Lower lobe of right lung (tissue), 2 donors: ENCODE measurements around the gene PPHLN1. TPM values are rescaled to one million over a fixed set of nuclear protein-coding genes. Genes with fewer than 3 reads are reported as not detected.

ENCODE experiments used
- ATAC-seq, 2 donors: fragments of 200-7000 bp; cut with Tn5 transposase; one replicate each; pipeline ENCODE4 v1.9.1; 2020 to 2022; ENCODE audit warnings: mild to moderate bottlenecking in 2 of 2, moderate library complexity in 2 of 2
- DNase-seq: peaks from one replicate; pipeline ENCODE4 v3.0.0-alpha.2; 2020
- H3K27ac ChIP-seq: fragments of 200-600 bp; one replicate; pipeline ENCODE4 v1.8.0; 2022
- H3K27me3 ChIP-seq: fragments of 200-600 bp; one replicate; pipeline ENCODE4 v1.8.0; 2022; ENCODE audit warnings: low read depth
- H3K36me3 ChIP-seq: fragments of 200-600 bp; one replicate; pipeline ENCODE4 v1.8.0; 2022; ENCODE audit warnings: mild to moderate bottlenecking
- H3K4me1 ChIP-seq: fragments of 200-600 bp; one replicate; pipeline ENCODE4 v1.8.0; 2022
- H3K4me3 ChIP-seq: fragments of 200-600 bp; one replicate; pipeline ENCODE4 v1.8.0; 2022; ENCODE audit warnings: mild to moderate bottlenecking
- H3K9me3 ChIP-seq: fragments of 200-600 bp; one replicate; pipeline ENCODE4 v1.8.0; 2022
- intact Hi-C: fragments of 100-400 bp; cut with DNase I; formaldehyde crosslinking; loops from one replicate; pipeline ENCODE4 v1.11.0; 2022
- total RNA-seq: library from RNA; stranded (reverse); fragmentation: NEBNext Ultra II Directional; extraction: Animal tissue kit (Norgen Biotek cat#: 25700); gene quantifications from one replicate; pipeline ENCODE4 v1.2.1, GENCODE V29; 2021
- TF ChIP-seq, protein P1 (sequence below): fragments of 200-600 bp; IDR thresholded peaks from one replicate; pipeline ENCODE4 v1.8.0; 2022; ENCODE audit warnings: antibody characterized with exemption, mild to moderate bottlenecking
- donor health status: DM: no; HTN: yes; CAD: no; lungs with severe emphysema.

PPHLN1 gene
- total RNA-seq, 1 donor from 2014 or later, result 45.5 TPM

DNA sequence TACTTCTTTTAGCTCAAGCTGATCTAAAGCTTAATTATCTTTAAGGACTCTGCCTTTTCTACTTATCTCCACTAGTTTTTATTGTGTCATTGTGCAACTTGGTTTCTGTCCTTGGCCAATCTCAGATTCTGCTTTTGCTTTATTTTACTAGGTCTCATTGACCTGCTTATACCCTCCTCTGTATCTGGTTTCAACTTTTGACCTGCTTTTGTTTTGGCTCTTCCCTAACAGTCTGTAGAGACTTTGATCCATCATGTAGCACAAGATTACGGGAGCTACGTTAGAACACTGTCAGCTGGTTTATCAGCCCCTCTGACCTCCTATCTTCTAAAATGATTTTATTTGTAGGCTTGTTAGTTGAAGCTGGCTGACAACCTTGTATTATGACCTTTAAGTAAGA lies 43.7 kb upstream of the PPHLN1 start:
- no peaks in the 10 kb centered on the region for H3K9me3 ChIP-seq
- H3K36me3 ChIP-seq, result no peaks in the 10 kb centered on the region
- no peak for DNase-seq
- H3K4me3 ChIP-seq, result no peak overlapping the region
- ATAC-seq, result no peak
- intact Hi-C loops, result no loop called here
- H3K4me1 ChIP-seq, result no peaks in the 10 kb centered on the region
- TF ChIP-seq, protein P1, sequence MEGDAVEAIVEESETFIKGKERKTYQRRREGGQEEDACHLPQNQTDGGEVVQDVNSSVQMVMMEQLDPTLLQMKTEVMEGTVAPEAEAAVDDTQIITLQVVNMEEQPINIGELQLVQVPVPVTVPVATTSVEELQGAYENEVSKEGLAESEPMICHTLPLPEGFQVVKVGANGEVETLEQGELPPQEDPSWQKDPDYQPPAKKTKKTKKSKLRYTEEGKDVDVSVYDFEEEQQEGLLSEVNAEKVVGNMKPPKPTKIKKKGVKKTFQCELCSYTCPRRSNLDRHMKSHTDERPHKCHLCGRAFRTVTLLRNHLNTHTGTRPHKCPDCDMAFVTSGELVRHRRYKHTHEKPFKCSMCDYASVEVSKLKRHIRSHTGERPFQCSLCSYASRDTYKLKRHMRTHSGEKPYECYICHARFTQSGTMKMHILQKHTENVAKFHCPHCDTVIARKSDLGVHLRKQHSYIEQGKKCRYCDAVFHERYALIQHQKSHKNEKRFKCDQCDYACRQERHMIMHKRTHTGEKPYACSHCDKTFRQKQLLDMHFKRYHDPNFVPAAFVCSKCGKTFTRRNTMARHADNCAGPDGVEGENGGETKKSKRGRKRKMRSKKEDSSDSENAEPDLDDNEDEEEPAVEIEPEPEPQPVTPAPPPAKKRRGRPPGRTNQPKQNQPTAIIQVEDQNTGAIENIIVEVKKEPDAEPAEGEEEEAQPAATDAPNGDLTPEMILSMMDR, result no peak
- H3K27ac ChIP-seq, result no peak overlapping the region
- H3K27me3 ChIP-seq, result no peaks in the 10 kb centered on the region

DNA sequence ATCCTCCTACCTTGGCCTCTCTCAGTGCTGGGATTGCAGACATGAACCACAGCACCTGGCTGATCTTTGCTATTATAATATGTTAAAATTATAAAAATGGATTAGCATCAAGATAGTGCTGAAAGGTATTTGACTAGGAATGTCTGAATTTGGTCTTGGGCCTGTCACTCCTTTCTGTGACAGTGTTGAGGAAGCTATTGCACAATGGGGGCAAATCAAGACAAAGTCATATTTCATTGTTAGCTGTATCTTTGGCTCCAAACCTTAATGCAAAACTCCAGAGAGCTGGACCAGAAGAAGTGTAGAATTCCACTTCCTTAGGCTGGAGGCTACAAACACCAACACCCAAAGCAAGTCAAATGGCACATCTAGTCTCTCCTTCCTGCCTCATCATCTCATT lies 42.2 kb upstream of the PPHLN1 start:
- H3K9me3 ChIP-seq, result no peaks in the 10 kb centered on the region
- no peak overlapping the region for H3K27ac ChIP-seq
- no peaks in the 10 kb centered on the region for H3K27me3 ChIP-seq
- intact Hi-C loops, result no loop called here
- H3K4me3 ChIP-seq, result no peak overlapping the region
- ATAC-seq (no peak), DNase-seq (no peak)
- no peaks in the 10 kb centered on the region for H3K36me3 ChIP-seq
- TF ChIP-seq, protein P1, result no peak
- H3K4me1 ChIP-seq, result no peaks in the 10 kb centered on the region

DNA sequence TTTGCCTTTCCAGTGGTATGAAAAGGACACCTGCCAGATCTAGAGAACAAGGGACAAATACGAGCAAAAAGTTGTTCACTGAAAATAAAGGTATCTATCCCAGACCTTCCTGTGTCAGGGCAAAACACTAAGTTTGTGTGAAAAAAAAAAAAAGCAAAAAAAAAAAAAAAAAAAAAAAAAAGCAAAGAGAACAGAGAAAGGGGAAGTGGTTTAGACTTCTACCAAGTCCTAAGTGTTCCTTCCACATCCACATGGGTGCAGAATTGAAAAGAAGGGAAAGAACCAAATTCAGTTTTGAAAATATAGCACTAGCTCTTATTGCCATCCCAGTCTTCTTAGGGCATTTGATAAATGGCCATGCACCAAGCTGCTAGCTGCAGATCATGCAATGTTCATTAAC lies 41.8 kb upstream of the PPHLN1 start:
- Histone ChIP-seq H3K4me1 (no peaks in the 10 kb centered on the region), H3K27ac (no peak overlapping the region), H3K36me3 (no peaks in the 10 kb centered on the region), H3K27me3 (no peaks in the 10 kb centered on the region), H3K4me3 (no peak overlapping the region), H3K9me3 (no peaks in the 10 kb centered on the region)
- no peak for ATAC-seq
- TF ChIP-seq, protein P1, result no peak
- DNase-seq, result no peak
- intact Hi-C loops, result no loop called here

DNA sequence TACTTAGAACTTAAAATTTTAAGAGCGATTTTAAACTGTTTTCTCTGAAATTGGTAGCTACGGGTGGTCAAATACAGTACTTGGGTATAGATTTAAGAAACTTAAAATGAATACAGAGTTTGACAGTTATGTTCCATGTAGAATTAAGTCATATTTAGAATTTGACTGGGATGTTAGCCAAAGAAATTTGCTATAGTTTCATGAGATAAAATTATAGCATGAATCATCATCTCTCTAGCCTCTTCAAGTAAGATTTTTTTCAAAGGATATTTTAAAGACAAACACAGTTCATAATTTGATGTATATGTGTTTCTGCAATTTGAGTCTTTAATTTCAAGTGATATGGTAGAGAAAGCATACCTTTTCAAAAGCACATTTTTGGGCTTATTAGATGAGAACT lies 41.1 kb upstream of the PPHLN1 start:
- H3K4me3 ChIP-seq, result no peak overlapping the region
- H3K27ac ChIP-seq, result no peak overlapping the region
- no peaks in the 10 kb centered on the region for H3K4me1 ChIP-seq
- no peaks in the 10 kb centered on the region for H3K9me3 ChIP-seq
- intact Hi-C loops, result no loop called here
- DNase-seq (no peak), ATAC-seq (no peak)
- H3K27me3 ChIP-seq, result no peaks in the 10 kb centered on the region
- TF ChIP-seq, protein P1, result no peak
- H3K36me3 ChIP-seq, result no peaks in the 10 kb centered on the region

DNA sequence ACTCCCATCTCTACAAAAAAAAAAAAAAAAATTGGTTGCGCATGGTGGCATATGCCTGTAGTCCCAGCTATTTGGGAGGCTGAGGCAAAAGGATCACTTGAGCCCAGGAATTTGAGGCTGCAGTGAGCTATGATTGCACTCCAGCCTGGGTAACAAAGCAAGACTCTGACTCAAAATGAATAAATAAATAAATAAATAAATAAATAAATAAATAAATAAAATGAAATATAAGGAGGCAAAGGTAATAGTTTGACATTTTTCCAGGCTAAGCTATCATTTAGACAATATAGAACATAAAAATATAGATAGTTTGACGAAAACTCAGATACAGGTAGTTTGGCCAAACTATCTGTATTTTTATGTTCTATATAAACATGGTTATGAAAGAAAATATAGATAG lies 40.5 kb upstream of the PPHLN1 start:
- Histone ChIP-seq H3K27ac (no peak overlapping the region), H3K36me3 (no peaks in the 10 kb centered on the region), H3K9me3 (no peaks in the 10 kb centered on the region), H3K4me3 (no peak overlapping the region), H3K4me1 (no peaks in the 10 kb centered on the region), H3K27me3 (no peaks in the 10 kb centered on the region)
- no peak for DNase-seq
- TF ChIP-seq, protein P1, result no peak
- ATAC-seq, result no peak
- intact Hi-C loops, result no loop called here

DNA sequence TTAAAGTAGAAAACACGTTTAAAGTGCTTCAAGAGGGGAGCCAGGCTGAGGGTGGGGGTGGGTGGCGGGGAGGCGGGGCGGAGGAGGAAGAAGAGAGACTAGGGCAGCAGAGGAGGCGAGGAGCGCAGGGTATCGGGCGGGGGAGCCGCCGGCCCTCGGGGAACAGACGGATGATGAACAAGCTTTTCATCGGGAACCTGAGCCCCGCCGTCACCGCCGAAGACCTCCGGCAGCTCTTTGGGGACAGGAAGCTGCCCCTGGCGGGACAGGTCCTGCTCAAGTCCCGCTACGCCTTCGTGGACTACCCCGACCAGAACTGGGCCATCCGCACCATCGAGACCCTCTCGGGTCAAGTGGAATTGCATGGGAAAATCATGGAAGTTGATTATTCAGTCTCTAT lies 39.2 kb upstream of the PPHLN1 start:
- Histone ChIP-seq H3K27me3 (no peaks in the 10 kb centered on the region), H3K4me1 (no peaks in the 10 kb centered on the region), H3K4me3 (no peak overlapping the region), H3K36me3 (no peaks in the 10 kb centered on the region), H3K9me3 (no peaks in the 10 kb centered on the region), H3K27ac (no peak overlapping the region)
- TF ChIP-seq, protein P1, result no peak
- ATAC-seq (no peak), DNase-seq (no peak)
- intact Hi-C loops, result no loop called here
